AG10803 (cell line): ENCODE data around the gene CLASP1.
A peak's percentile ranks its signal among the peaks of the same experiment; 100 is the strongest.

Source experiments
- DNase-seq: peaks from one replicate; pipeline ENCODE4 v3.0.0; 2010; ENCODE audit warnings: low read depth
- H3K4me3 ChIP-seq: 2 replicates; pipeline ENCODE4 v1.5.1; 2011; ENCODE audit warnings: mild to moderate bottlenecking, low read length, control low read depth
- CTCF ChIP-seq: conservative IDR thresholded peaks from 2 replicates; pipeline ENCODE4 v1.5.1; 2011; ENCODE audit warnings: mild to moderate bottlenecking, low read length, control low read depth, inconsistent platforms

The CLASP1 gene

GRCh38 chr2:121356058-121356640 lies 293.1 kb downstream of the CLASP1 start:
- H3K4me3 ChIP-seq: no peak overlapping the region
- peak; percentile 85 for TF ChIP-seq CTCF
- DNase-seq: peak; percentile 61

- no peak for TF ChIP-seq CTCF
- H3K4me3 ChIP-seq: no peak overlapping the region
- no peak for DNase-seq
These were observed 293.8 kb downstream of the CLASP1 start for GRCh38 chr2:121355488-121355887.

- no peak for DNase-seq
- TF ChIP-seq CTCF: no peak
- no peak overlapping the region for H3K4me3 ChIP-seq
These were observed 297.5 kb downstream of the CLASP1 start for GRCh38 chr2:121351521-121352318.

- DNase-seq: no peak
- no peak for TF ChIP-seq CTCF
- no peak overlapping the region for H3K4me3 ChIP-seq
These were observed 298.4 kb downstream of the CLASP1 start for GRCh38 chr2:121350890-121351289.

GRCh38 chr2:121350402-121350775 lies 298.9 kb downstream of the CLASP1 start:
- no peak overlapping the region for H3K4me3 ChIP-seq
- no peak for TF ChIP-seq CTCF
- DNase-seq: no peak

GRCh38 chr2:121349721-121350401 lies 299.4 kb downstream of the CLASP1 start:
- no peak for DNase-seq
- no peak overlapping the region for H3K4me3 ChIP-seq
- TF ChIP-seq CTCF: no peak
